ENCODE data around the gene ARL16.

GRCh38 chr17:81682565-81683207, 911 bp downstream of the ARL16 start:
- TF ChIP-seq CTCF (IDR thresholded peaks at IDR 0.05; ENCODE audit: insufficient read depth, low read depth, low read length) = no peak
- TF ChIP-seq EZH2 (IDR thresholded peaks at IDR 0.05; ENCODE audit: insufficient read depth, low read length) = no peak

All from astrocyte (in vitro differentiated cells and primary cell).